ENCODE measurements around the gene ST6GALNAC4. TPM values are rescaled to one million over a fixed set of nuclear protein-coding genes. Genes with fewer than 3 reads are reported as not detected.
A peak's percentile ranks its signal among the peaks of the same experiment; 100 is the strongest.

ST6GALNAC4 gene
- total and polyA plus RNA-seq, 8 donors = 20.7 to 89.9 (median 26.4) TPM

GRCh38 chr9:127896395-127897192 lies 20.2 kb downstream of the ST6GALNAC4 start:
- intact Hi-C loops (cut with DNase I) = no loop called here
- Histone ChIP-seq H3K4me1 (peaks cover 32 to 41% of the 10 kb centered on the region in 2 donors), H3K9me3 (peaks cover 0 to 22% of the 10 kb centered on the region in 2 donors), H3K27me3 (no peaks in the 10 kb centered on the region), H3K4me3 (peak overlapping the region; percentile 3 to 74), H3K27ac (peak overlapping the region; percentile 33 to 93), H3K36me3 (peaks cover 7 to 46% of the 10 kb centered on the region in 2 donors)
- DNase-seq (peak in 1 of 4 donors; percentile 51), ATAC-seq (no peak)
- TF ChIP-seq CTCF (IDR thresholded peaks at IDR 0.05) = no peak

GRCh38 chr9:127895811-127896210 lies 21.0 kb downstream of the ST6GALNAC4 start:
- peaks cover 0 to 22% of the 10 kb centered on the region in 2 donors for H3K9me3 ChIP-seq
- H3K27me3 ChIP-seq = no peaks in the 10 kb centered on the region
- no peak overlapping the region for H3K27ac ChIP-seq
- intact Hi-C loops (cut with DNase I) = no loop called here
- DNase-seq (no peak), ATAC-seq (no peak)
- peaks cover 32 to 34% of the 10 kb centered on the region in 2 donors for H3K4me1 ChIP-seq
- peaks cover 7 to 52% of the 10 kb centered on the region in 2 donors for H3K36me3 ChIP-seq
- H3K4me3 ChIP-seq = no peak overlapping the region
- TF ChIP-seq CTCF (IDR thresholded peaks at IDR 0.05) = no peak

- H3K27me3 ChIP-seq = no peaks in the 10 kb centered on the region
- no peak for ATAC-seq
- peaks cover 0 to 22% of the 10 kb centered on the region in 2 donors for H3K9me3 ChIP-seq
- peaks cover 7 to 74% of the 10 kb centered on the region in 2 donors for H3K36me3 ChIP-seq
- no peak for TF ChIP-seq CTCF (IDR thresholded peaks at IDR 0.05)
- no peak overlapping the region for H3K27ac ChIP-seq
- DNase-seq = no peak
- intact Hi-C loops (cut with DNase I) = no loop called here
- H3K4me3 ChIP-seq = no peak overlapping the region
- H3K4me1 ChIP-seq = peaks cover 19 to 21% of the 10 kb centered on the region in 2 donors
Measured at GRCh38 chr9:127893392-127893791, 23.4 kb downstream of the ST6GALNAC4 start.

GRCh38 chr9:127892831-127893230 lies 24.0 kb downstream of the ST6GALNAC4 start:
- DNase-seq (no peak), ATAC-seq (no peak)
- H3K4me1 ChIP-seq = peaks cover 14 to 16% of the 10 kb centered on the region in 2 donors
- H3K9me3 ChIP-seq = peaks cover 0 to 22% of the 10 kb centered on the region in 2 donors
- H3K36me3 ChIP-seq = peaks cover 7 to 80% of the 10 kb centered on the region in 2 donors
- H3K4me3 ChIP-seq = no peak overlapping the region
- no peak for TF ChIP-seq CTCF (IDR thresholded peaks at IDR 0.05)
- no peak overlapping the region for H3K27ac ChIP-seq
- no peaks in the 10 kb centered on the region for H3K27me3 ChIP-seq
- intact Hi-C loops (cut with DNase I) = no loop called here

- TF ChIP-seq CTCF (IDR thresholded peaks at IDR 0.05) = no peak
- DNase-seq = no peak
- no peak overlapping the region for H3K27ac ChIP-seq
- no peak overlapping the region for H3K4me3 ChIP-seq
- H3K27me3 ChIP-seq = no peaks in the 10 kb centered on the region
- no peak for ATAC-seq
- H3K9me3 ChIP-seq = peaks cover 0 to 18% of the 10 kb centered on the region in 2 donors
- no peaks in the 10 kb centered on the region for H3K4me1 ChIP-seq
- intact Hi-C loops (cut with DNase I) = no loop called here
- peaks cover 7 to 92% of the 10 kb centered on the region in 2 donors for H3K36me3 ChIP-seq
Measured at GRCh38 chr9:127890053-127890452, 26.8 kb downstream of the ST6GALNAC4 start.
